Calu3 (cell line): Measurements from ENCODE around the gene IGSF9B. TPM values are rescaled to one million over a fixed set of nuclear protein-coding genes. Genes with fewer than 3 reads are reported as not detected.

Source experiments
- BruUV-seq: library from RNA; stranded (reverse); fragments of 400-500 nt; replicated peaks from 2 replicates; lab custom pipeline; 2021; lab: Mats Ljungman, UMichigan
- CTCF ChIA-PET: fragments of 300-600 bp; sonication (Branson Sonifier 250); formaldehyde crosslinking; loops from one replicate; lab custom pipeline; 2022; ENCODE audit warnings: antibody characterized with exemption; lab: Charles Lee
- DNase-seq: peaks from one replicate; pipeline ENCODE4 v3.0.0; 2022
- H3K27ac Mint-ChIP-seq: one replicate; pipeline ENCODE4 v1.8.0; 2022; ENCODE audit warnings: mixed read lengths; ENCODE audit not compliant: unreplicated experiment
- H3K27me3 Mint-ChIP-seq: one replicate; pipeline ENCODE4 v1.8.0; 2022; ENCODE audit warnings: mixed read lengths; ENCODE audit not compliant: unreplicated experiment
- H3K36me3 Mint-ChIP-seq: one replicate; pipeline ENCODE4 v1.8.0; 2022; ENCODE audit warnings: mild to moderate bottlenecking, moderate library complexity, mixed read lengths; ENCODE audit not compliant: insufficient read depth, unreplicated experiment
- H3K4me1 Mint-ChIP-seq: one replicate; pipeline ENCODE4 v1.8.0; 2022; ENCODE audit warnings: mild to moderate bottlenecking, low read depth, mixed read lengths; ENCODE audit not compliant: unreplicated experiment
- H3K4me3 Mint-ChIP-seq: one replicate; pipeline ENCODE4 v1.8.0; 2022; ENCODE audit warnings: mild to moderate bottlenecking, low read depth, moderate library complexity, mixed read lengths; ENCODE audit not compliant: unreplicated experiment
- H3K9me3 Mint-ChIP-seq: one replicate; pipeline ENCODE4 v1.8.0; 2022; ENCODE audit warnings: low read depth, mixed read lengths; ENCODE audit not compliant: unreplicated experiment
- intact Hi-C: fragments of 100-400 bp; cut with micrococcal nuclease; formaldehyde crosslinking; loops from one replicate; pipeline ENCODE4 v1.10.0; 2022; ENCODE audit not compliant: unreplicated experiment
- total RNA-seq: library from RNA; stranded (reverse); gene quantifications from 2 replicates; pipeline ENCODE4 v1.2.3, GENCODE V29; 2022
- TF ChIP-seq, protein P1 (sequence below): fragments of 200-600 bp; IDR thresholded peaks from one replicate; pipeline ENCODE4 v1.8.0; 2022; ENCODE audit warnings: antibody characterized with exemption; ENCODE audit not compliant: unreplicated experiment

The IGSF9B gene
- total RNA-seq, 1 experiment from 2014 or later, result 13.2 TPM

GRCh38 chr11:133977067-133977677, 20.4 kb upstream of the IGSF9B start:
- Mint-ChIP-seq H3K4me3 (no peak overlapping the region), H3K36me3 (no peaks in the 10 kb centered on the region), H3K4me1 (no peaks in the 10 kb centered on the region), H3K9me3 (no peaks in the 10 kb centered on the region), H3K27ac (no peak overlapping the region), H3K27me3 (peaks cover 91% of the 10 kb centered on the region)
- no TSS peak for BruUV-seq
- CTCF ChIA-PET, result interaction anchor here (0.5 kb wide), 1 partner anchor 21 kb away, joined by 3 read pairs; no protein-coding TSS in a partner anchor
- TF ChIP-seq, protein P1, sequence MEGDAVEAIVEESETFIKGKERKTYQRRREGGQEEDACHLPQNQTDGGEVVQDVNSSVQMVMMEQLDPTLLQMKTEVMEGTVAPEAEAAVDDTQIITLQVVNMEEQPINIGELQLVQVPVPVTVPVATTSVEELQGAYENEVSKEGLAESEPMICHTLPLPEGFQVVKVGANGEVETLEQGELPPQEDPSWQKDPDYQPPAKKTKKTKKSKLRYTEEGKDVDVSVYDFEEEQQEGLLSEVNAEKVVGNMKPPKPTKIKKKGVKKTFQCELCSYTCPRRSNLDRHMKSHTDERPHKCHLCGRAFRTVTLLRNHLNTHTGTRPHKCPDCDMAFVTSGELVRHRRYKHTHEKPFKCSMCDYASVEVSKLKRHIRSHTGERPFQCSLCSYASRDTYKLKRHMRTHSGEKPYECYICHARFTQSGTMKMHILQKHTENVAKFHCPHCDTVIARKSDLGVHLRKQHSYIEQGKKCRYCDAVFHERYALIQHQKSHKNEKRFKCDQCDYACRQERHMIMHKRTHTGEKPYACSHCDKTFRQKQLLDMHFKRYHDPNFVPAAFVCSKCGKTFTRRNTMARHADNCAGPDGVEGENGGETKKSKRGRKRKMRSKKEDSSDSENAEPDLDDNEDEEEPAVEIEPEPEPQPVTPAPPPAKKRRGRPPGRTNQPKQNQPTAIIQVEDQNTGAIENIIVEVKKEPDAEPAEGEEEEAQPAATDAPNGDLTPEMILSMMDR, result no peak
- intact Hi-C loops, result no loop called here
- DNase-seq, result no peak

- intact Hi-C loops, result no loop called here
- Mint-ChIP-seq H3K4me1 (no peaks in the 10 kb centered on the region), H3K27ac (no peak overlapping the region), H3K9me3 (no peaks in the 10 kb centered on the region), H3K36me3 (no peaks in the 10 kb centered on the region), H3K27me3 (peaks cover 91% of the 10 kb centered on the region), H3K4me3 (no peak overlapping the region)
- TF ChIP-seq, protein P1, result no peak
- CTCF ChIA-PET, result no interaction called here
- no peak for DNase-seq
- BruUV-seq, result no TSS peak
These were observed 18.7 kb upstream of the IGSF9B start for GRCh38 chr11:133975488-133975849.

DNA sequence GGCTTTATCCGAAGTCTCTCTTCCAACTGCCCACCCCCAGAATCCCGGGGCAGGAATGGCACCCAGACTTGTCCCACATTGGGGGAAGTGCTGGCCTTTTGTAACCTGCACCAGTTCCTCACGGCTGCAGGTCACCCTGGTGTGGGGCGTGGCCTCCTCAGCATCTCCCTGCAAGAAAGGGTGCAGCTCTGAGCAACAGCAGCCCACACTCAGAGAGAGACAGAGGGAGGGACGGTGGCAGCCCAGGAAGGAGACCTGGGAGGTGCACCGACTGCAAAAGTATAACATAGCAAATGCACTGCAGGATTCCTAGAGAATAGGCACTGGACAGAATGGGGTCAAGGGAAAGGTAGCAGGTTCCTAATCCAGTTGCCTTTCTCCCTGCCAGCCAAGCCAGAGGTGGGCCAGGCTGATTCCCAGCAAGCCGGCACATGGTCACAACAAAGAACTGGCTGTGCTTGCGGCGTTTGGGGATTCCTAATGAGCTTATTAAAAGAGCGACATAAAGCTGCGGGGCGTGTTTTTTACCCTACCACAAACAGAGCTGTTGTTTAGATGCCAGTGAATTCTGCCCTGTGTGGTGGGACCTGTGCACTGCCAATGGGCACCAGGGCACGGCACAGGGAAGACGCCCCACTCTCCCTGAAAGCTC, 18.2 kb upstream of the IGSF9B start:
- DNase-seq, result no peak
- Mint-ChIP-seq H3K27me3 (peaks cover 94% of the 10 kb centered on the region), H3K4me1 (no peaks in the 10 kb centered on the region), H3K9me3 (no peaks in the 10 kb centered on the region), H3K4me3 (no peak overlapping the region), H3K27ac (no peak overlapping the region), H3K36me3 (no peaks in the 10 kb centered on the region)
- intact Hi-C loops, result no loop called here
- CTCF ChIA-PET, result no interaction called here
- TF ChIP-seq, protein P1, result no peak
- BruUV-seq, result no TSS peak

- H3K9me3 Mint-ChIP-seq, result no peaks in the 10 kb centered on the region
- peaks cover 83% of the 10 kb centered on the region for H3K27me3 Mint-ChIP-seq
- no TSS peak for BruUV-seq
- intact Hi-C loops, result no loop called here
- H3K27ac Mint-ChIP-seq, result no peak overlapping the region
- no peak for DNase-seq
- TF ChIP-seq, protein P1, result no peak
- H3K4me3 Mint-ChIP-seq, result no peak overlapping the region
- H3K36me3 Mint-ChIP-seq, result no peaks in the 10 kb centered on the region
- CTCF ChIA-PET, result no interaction called here
- no peaks in the 10 kb centered on the region for H3K4me1 Mint-ChIP-seq
These were observed 15.1 kb upstream of the IGSF9B start for GRCh38 chr11:133971881-133972280.
